GM12892 (cell line): Measurements from ENCODE around the gene MEF2B.
"Not testable (repeated sequence)": the region's sequence is repeated elsewhere in the genome, so short reads cannot be mapped to it uniquely, and the experiment has no call there.

Experiments used
- DNase-seq: peaks from one replicate; pipeline ENCODE4 v3.0.0; 2011; ENCODE audit not compliant: insufficient read length
- FAIRE-seq: peaks from 2 replicates; lab custom pipeline; 2011; peaks lifted over from hg19 to GRCh38; lab: Jason Lieb, UNC
- POLR2A ChIP-seq: IDR thresholded peaks from 2 replicates; pipeline ENCODE4 v1.6.1; 2011; ENCODE audit warnings: low read depth, low read length, control low read depth
- POLR2AphosphoS5 ChIP-seq: IDR thresholded peaks from 2 replicates; pipeline ENCODE4 v1.6.1; 2011; ENCODE audit warnings: low read depth, low read length, control low read depth
- TAF1 ChIP-seq: IDR thresholded peaks from 2 replicates; pipeline ENCODE4 v1.6.1; 2011; ENCODE audit warnings: low read depth, mild to moderate bottlenecking, control low read depth, low read length, borderline replicate concordance

MEF2B gene

DNA sequence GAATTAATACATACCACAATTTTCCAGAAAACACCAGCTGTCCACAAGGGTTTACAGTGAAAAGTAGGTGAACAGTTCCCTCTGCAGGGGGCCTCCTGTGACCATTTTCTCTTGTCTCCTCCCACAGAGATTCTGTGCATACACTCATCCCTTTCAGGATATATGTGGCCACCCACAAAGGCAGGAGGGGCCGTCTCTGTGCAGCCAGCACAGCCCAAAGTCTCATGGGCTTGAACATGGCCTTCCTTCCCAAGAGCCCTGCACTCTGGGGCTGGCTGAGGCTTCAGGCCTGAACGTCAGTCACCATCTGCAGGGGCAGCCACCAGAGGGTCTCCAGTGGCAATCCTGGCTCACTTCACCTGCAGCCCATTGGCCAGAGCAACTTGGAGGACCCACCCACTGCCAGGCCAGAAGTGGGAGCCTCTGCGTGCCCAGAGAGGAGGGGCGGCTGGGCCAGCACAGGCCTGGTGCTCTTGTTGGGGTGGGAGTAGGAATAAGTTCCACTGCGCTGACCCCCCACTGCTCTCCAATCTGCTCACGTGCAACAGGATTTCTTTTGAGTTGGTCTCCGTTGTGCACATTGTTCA, 56.9 kb downstream of the MEF2B start:
- no peak for DNase-seq

DNA sequence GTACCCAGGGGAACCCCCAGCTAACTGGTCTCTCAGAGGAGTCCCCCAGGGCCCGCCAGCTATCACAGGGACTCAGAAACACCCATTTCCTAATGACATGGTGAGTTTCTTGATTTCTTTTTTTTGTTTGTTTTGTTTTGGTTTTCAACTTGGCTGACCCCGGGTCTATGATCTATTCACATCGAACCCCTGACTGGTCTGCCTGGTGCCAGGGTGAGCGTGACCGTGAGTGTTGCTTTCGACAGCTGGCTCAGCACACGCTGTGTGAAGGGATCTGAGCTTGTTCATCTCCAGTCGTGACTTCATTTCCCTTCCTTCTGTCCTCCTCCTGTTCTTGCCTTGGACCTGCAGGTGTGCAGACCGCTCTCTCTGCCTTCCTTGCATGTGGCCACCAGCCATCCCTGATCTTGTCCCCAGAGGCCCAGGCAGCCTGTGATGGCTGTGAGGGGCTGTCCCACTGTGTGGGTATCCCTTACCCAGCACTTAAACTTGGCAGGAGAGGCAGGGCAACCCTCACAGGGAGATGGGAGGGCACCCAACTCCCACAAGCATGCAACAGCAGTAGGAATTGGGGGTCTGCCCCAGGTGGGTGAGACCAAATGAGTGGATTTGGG, 58.0 kb downstream of the MEF2B start:
- DNase-seq = no peak
- no peak for TF ChIP-seq POLR2A
- TF ChIP-seq TAF1 = no peak
- no peak for TF ChIP-seq POLR2AphosphoS5
- no peak for FAIRE-seq

More for the DNA sequence above, 56.9 kb downstream of the MEF2B start:
- no peak for FAIRE-seq
- TF ChIP-seq TAF1 = no peak
- no peak for TF ChIP-seq POLR2AphosphoS5

DNA sequence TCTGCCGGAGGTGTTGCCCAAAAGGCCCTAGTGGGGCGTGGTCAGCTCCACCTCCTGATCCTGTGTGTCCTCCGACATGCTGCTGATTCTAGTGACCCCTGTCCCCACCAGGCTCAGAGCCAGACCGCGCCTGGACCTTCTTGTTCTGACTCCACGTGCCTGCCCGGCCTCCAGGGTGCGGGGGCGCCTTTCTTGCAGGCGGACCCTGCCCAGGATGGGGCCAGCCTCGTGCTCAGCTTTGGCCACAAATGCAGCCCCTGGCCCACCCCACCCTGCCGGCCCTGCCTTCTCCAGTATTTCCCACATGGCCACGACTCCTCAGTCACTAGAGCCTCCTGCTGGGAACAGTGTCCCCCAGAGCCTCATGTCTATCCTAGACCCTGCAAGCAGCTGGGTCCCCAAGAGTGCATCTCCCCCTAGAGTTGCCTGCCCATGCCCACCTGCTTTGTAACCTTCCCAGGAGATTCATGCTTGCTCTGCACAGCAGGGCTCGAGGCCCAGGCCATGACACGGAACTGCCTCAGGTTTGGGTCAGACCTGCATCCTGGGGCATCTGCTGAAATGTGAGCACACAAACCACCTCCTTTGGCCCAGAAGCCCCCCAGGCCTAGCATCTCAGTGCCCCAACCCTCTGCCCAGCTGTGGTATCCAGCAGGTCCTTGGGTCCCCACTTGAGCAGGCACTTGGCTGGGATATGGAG, 58.8 kb downstream of the MEF2B start:
- no peak for DNase-seq
- no peak for TF ChIP-seq POLR2AphosphoS5
- no peak for TF ChIP-seq POLR2A
- TF ChIP-seq TAF1 = no peak
- FAIRE-seq = no peak

DNA sequence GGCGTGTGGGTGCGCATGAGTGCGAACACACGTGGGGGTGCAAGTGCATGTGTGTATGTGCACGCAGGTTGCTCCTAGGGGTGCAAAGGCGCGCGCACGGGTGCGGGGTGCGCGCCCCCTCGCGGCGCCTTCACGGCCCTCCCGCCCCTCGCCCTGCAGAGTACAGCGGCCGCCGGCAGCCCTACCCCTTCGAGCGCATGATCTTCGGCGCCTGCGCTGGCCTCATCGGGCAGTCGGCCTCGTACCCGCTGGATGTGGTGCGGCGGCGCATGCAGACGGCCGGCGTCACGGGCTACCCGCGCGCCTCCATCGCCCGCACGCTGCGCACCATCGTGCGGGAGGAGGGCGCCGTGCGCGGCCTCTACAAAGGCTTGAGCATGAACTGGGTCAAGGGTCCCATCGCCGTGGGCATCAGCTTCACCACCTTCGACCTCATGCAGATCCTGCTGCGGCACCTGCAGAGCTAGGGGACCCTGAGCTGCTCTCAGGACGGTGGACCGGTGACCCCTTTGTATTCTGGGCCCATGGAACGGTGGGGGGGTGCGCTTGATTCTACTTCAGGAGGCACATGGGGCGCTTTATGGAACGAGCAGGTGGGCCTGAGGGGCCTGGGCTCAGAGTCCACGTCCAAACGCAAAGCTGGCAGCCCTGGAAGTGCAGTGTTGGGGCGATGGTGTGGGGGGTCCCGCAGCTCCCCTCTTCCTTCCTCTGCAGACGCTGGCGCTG, 59.5 kb downstream of the MEF2B start:
- no peak for TF ChIP-seq TAF1
- TF ChIP-seq POLR2A = no peak
- TF ChIP-seq POLR2AphosphoS5 = no peak
- DNase-seq = no peak
- no peak for FAIRE-seq

DNA sequence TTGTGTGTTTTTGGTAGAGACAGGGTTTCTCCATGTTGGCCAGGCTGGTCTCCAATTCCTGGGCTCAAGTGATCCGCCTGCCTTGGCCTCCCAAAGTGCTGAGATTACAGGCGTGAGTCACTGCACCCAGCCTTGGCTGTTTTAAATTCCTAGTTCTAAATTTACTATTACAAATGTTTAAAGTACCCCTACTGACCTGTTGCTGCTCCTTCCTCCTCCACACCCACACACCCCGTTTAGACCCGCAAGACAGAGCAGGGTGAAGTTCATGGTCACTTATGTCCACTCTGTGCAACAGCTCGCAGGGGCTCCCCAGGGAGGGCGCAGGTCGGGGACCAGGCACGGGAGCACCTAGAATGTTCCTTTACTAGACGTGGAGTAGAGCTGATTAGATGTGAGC, 60.5 kb downstream of the MEF2B start:
- DNase-seq (no peak), FAIRE-seq (no peak)
- TF ChIP-seq TAF1 = no peak
- TF ChIP-seq POLR2AphosphoS5 = no peak
- no peak for TF ChIP-seq POLR2A

DNA sequence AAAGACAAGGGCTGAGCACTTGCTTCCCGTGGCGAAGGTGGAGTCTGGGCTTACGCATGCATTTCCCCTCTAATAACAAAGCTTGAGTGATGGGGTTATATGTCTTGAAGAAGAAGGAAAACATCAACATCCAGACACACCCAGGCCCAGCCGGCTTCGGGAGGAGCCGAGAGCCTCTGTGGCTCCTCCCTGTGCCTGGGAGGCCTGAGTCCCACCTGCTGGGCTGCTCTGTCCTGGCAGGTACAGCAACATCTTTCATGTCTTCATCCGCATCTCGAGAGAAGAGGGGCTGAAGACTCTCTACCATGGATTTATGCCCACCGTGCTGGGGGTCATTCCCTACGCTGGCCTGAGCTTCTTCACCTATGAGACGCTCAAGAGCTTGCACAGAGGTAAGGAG, 62.4 kb downstream of the MEF2B start:
- DNase-seq (no peak), FAIRE-seq (no peak)
- TF ChIP-seq TAF1 (no peak), POLR2AphosphoS5 (no peak)

DNA sequence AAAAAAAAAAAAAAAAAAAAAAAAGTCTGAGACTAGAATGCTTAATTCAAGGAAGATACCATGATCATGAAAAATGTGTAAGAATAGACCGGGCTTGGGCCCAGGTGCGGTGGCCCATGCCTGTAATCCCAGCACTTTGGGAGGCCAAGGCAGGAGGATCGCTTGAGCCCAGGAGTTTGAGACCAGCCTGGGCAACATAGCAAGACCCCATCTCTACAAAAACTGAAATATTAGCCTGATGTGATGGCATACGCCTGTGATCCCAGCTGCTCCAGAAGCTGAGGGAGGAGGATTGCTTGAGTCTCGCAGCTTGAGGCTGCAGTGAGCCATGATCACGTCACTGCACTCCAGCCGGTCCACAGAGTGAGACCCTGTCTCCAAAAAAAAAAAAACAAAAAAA, 63.1 kb downstream of the MEF2B start:
- DNase-seq, FAIRE-seq: not testable (repeated sequence)

DNA sequence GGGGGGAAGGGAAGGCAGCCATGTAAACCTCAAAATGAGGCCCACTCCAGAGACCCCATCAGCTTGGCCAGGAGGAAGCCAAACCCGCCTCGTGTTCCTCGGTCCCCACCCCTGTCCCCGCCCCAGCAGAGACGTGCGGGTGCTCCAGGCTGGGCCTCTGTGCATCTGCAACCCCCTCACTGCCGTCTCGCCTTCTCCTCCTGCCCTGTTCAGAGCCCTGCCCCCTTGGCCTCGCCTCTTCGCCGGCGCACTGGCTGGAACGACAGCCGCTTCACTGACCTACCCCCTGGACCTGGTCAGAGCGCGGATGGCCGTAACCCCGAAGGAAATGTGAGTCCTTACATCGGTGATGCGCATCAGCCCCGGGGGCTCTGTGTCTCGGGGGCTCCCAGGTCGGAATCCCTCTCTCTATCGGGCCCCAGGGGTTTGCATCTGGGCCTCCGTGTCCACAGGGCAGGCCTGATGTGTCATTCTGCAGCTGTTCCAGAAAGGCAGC, 64.0 kb downstream of the MEF2B start:
- DNase-seq (no peak), FAIRE-seq (no peak)

DNA sequence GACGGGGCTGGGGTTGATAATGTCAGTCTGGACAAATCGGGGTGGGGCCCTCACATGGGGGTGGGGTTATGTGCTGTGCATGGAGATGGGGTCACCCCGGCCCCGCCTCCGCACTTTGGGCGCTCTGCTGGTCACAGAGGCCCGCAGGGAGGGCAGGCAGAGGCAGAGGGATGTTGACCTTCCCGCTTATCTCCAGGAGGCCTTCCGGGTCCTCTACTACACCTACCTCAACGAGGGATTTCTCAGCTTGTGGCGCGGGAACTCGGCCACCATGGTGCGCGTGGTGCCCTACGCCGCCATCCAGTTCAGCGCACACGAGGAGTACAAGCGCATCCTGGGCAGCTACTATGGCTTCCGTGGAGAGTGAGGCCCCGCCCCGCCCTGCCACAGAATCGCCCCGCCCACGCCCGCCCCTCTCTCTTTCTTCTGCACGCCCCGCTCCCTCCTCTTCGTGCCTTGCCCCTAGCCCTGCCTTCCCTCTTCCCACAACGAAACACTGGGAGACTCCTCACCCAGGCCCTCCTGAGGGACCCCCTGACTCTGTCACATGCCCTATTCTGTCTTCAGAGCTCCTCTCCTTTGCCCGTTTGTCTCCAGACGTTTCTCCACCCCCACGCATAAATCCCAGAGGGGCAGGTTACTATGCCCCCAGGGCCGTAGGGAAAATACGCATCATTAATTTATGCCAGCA, 64.6 kb downstream of the MEF2B start:
- peak; percentile 21 for DNase-seq
- no peak for FAIRE-seq
- TF ChIP-seq TAF1 (no peak), POLR2AphosphoS5 (no peak), POLR2A (no peak)

More for the DNA sequence above, 64.0 kb downstream of the MEF2B start:
- TF ChIP-seq POLR2A (no peak), POLR2AphosphoS5 (no peak)

DNA sequence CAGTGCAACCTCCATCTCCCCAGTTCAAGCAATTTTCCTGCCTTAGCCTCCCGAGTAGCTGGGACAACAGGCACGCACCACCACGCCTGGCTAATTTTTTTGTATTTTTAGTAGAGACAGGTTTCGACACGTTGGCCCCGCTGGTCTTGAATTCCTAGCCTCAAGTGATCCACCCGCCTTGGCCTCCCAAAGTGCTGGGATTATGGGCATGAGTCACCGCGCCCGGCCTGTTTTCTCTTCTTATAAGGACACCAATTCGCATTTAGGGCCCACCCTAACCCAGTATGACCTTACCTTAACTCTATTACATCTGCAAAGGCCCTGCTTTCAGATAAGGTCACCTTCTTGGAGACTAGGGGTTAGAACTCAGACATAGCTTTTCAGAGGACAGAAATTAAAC, 66.9 kb downstream of the MEF2B start:
- FAIRE-seq (no peak), DNase-seq (no peak)
- TF ChIP-seq POLR2AphosphoS5 (no peak), POLR2A (no peak), TAF1 (no peak)

DNA sequence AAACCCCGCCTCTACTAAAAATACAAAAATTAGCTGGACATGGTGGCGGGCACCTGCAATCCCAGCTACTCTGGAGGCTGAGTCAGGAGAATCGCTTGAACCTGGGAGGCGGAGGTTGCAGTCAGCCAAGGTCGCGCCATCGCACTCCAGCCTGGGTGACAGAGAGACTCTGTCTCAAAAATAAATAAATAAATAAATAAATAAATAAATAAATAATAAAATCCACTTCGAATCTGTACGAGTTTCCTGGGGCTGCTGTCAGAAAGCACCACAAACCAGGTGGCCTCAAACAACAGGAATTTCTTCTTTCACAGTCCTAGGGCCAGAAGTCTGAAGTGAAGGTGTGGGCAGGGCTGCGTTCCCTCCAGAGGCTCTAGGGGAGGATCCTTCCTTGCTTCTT, 67.5 kb downstream of the MEF2B start:
- FAIRE-seq, DNase-seq: not testable (repeated sequence)
